COLO668 (cell line): ENCODE results near the gene OR2G2.

Source experiments
- DNase-seq: peaks from one replicate; lab custom pipeline; 2025; ENCODE audit not compliant: unreplicated experiment; lab: John Stamatoyannopoulos, UW

The OR2G2 gene

DNA sequence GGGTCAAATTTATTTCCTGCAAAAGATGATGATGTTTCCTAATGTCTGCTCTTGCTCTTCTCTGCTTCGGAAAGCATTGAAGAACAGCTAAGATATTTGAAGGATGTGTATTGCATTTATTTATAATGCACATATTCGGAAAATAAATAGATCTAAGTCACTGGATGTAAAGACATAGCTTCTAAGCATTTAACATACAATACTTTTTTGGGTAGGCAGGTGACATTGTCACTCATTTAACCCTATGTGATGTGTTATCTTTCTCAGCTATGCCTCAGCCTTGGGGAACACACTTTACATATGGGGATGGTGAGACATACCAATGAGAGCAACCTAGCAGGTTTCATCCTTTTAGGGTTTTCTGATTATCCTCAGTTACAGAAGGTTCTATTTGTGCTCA is at the start of gene OR2G2:
Gene OR2G2 (plus strand): TSS at position 301 of the 400 bp plus-strand sequence. CDS start 0 bp downstream, at position 301.
- DNase-seq = no peak

GRCh38 chr1:247538561-247538960 is 49.6 kb upstream of the OR2G2 start:
- no peak for DNase-seq

GRCh38 chr1:247539215-247539614 is 48.9 kb upstream of the OR2G2 start:
- no peak for DNase-seq

- DNase-seq = no peak
Observed at GRCh38 chr1:247540581-247540980, 47.6 kb upstream of the OR2G2 start.

GRCh38 chr1:247542811-247543210 is 45.3 kb upstream of the OR2G2 start:
- DNase-seq = no peak

- no peak for DNase-seq
Observed at GRCh38 chr1:247548092-247548491, 40.1 kb upstream of the OR2G2 start.

DNA sequence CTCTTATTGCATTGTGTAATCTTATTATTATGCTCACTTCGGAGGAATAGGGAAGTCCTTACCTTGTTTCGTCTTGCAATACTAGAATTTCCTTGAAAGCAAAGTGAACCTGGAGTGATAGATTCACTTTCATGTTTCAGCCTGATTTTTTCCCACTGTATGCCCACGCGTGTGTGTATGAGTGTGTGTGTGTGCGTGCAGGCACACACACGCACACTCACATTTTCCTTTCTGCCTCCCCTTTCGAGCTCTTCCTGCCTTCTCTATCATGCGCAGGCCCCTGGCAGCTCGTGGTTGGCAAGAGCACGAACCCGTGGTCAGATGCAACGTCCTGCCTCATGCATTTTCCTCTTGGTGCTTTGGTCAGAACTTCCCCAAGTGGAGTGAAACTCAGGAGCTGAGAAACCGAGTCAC is 39.4 kb upstream of the OR2G2 start, which contains the start of gene GCSAML:
Gene GCSAML (plus strand): TSS at position 366 of the 414 bp plus-strand sequence. CDS start 58 bp downstream, outside the sequence.
- DNase-seq = no peak

GRCh38 chr1:247551721-247552120 is 36.4 kb upstream of the OR2G2 start:
- no peak for DNase-seq

GRCh38 chr1:247552231-247552630 is 35.9 kb upstream of the OR2G2 start:
- no peak for DNase-seq

DNA sequence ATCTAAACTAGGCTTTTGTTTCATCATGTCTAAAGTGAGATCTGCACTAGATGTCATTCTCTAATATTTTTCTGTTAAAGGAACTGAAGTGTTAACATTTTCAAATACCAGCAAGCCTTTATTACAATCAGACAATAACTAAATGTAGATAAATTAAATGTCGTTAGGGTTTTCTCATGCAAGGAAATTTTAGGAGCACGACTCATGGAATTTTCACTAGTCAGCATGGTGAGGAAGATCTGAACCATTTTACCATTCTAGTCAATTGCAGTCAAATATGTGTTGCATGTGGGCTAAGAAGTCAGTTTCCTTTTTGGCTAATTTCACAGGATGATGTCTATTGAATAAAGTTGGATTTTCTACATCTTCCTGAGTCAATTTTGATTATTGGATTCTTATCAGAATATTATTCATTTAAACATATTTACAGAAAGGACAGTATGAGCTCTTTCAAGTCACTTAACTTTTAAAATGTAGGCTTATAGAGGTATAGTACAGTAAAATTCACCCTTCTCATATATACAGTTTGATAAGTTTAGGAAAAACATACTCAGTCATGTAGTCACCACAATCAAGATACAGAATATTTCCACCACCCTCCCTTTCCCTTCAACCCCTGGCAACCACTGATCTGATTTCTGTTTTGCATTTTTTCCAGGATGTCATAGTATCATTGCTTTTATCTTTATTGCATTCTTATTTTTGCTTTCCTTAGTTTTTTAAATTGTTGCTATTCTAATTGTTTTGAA is 30.1 kb upstream of the OR2G2 start:
- DNase-seq = no peak

GRCh38 chr1:247561711-247562110 is 26.4 kb upstream of the OR2G2 start:
- DNase-seq = no peak

GRCh38 chr1:247562198-247562597 is 26.0 kb upstream of the OR2G2 start:
- no peak for DNase-seq

DNA sequence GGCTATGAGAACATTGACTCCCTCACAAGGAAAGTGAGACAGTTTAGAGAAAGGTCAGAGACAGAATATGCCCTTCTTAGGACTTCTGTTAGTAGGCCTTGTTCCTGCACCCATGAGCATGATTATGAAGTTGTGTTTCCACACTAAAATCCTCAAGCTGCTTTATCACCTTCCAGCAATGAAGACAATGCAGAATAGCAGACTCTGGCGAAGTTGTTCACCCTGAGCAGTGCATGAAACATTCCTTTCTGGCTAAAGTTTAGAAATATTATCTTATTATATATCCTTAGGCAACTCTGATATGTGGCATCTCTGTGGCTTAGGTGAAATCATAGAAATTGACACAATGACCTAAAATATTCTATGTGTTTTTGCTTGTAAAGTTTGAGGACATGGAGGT is 13.9 kb upstream of the OR2G2 start:
- DNase-seq = no peak

DNA sequence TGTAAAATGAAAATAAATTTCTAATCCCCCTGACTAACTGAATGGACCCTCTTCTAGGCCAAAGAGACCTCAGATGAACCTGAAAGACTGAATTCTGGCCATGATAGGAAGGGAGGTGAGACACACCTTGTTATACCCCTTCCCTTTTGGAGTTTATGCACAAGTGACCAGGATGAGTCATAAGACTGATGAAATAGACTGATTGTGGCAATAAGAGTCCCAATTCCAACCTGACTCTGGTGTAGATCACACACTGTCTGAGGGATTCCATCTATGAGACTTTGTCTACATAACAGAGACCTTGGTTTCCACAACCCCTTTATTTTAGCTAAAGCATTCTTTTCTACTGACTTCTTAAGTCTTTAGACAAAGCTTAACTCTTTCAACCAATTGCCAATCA is 13.5 kb upstream of the OR2G2 start:
- no peak for DNase-seq

GRCh38 chr1:247576514-247576913 is 11.6 kb upstream of the OR2G2 start:
- no peak for DNase-seq

DNA sequence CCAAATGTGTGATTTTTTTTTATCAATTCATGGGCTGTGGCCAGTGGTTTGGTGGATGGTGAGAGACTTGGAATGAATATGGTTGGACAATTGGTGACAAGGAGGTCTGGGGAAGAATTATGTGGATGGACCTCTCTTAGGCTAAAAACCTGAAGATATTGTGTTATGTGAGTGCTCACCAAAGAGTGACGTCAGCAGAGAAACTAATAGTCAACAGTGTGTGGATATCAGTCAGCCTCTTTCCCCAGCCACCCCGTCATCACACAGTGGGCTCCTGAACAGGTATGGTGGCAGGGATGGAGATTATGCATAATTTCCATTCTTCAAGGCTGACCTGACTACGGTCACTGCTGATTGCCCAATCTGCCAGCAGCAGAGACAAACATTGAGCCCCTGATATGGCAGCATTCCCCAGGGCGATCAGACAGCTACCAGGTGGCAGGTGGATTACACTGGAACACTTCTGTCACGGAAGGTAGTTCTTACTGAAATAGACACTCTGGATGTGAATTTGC is 9.2 kb upstream of the OR2G2 start:
- no peak for DNase-seq

- DNase-seq = no peak
Observed at GRCh38 chr1:247605286-247605685, 17.1 kb downstream of the OR2G2 start, which contains the start of gene OR2G3. TSS of gene OR2G3 (plus strand) at chr1:247605586. CDS start at chr1:247605586, 0 bp downstream.

- DNase-seq = no peak
Observed at GRCh38 chr1:247613405-247613804, 25.2 kb downstream of the OR2G2 start.

GRCh38 chr1:247614625-247615024 is 26.5 kb downstream of the OR2G2 start:
- no peak for DNase-seq

DNA sequence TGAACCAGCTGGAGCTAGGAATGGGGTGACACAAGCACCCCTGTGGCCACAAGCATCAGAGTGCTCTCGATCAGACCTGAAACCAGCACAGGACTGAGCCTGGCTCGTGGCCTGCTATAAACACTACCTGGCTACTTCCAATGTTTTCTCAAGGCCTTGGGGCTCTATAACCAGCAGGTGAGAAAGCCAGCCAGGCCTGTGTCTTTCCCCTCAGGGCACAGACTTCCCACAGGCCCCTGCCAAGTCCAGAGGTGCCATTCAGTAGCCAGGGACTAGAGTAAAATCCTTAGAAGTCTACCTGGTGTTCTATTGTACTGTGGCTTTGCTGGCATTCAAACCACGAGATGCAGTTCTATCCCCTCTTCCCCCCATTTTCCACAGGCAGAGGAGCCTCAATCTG is 39.8 kb downstream of the OR2G2 start:
- DNase-seq = no peak

DNA sequence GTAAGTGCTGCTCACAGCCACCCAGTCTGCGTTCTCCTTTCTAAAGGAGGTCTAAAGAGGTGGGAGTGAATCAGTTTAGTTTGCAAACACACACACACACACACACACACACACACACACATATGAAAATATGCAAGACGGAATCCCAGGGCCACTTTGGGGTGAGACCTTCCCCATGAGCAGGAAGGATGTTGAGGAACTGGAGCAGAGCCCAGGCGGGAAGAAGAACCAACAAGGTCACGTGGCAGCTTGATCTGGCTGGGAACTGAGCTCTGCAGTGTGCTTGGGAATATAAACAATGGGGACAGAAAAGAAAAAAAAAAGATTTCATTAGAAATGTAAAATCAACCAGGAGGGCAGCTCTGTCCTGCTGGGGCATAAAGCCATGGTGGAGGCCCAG is 49.9 kb downstream of the OR2G2 start:
- DNase-seq = no peak

- DNase-seq = no peak
Observed at GRCh38 chr1:247638781-247639180, 50.6 kb downstream of the OR2G2 start.
